DOHH2 (cell line): ENCODE data around the gene THRB.

Source experiments
- H3F3A ChIP-seq: fragments of 200-600 bp; sonication (generic), shearing (Covaris generic); 2 replicates; pipeline ENCODE4 v1.6.0; 2016; ENCODE audit warnings: antibody characterized with exemption, mild to moderate bottlenecking; ENCODE audit not compliant: control insufficient read depth, insufficient read depth
- H3K27ac ChIP-seq: fragments of 200-600 bp; sonication (generic); 2 replicates; pipeline ENCODE4 v1.5.1; 2014; ENCODE audit warnings: low read depth, mild to moderate bottlenecking, low read length, moderate library complexity
- H3K27me3 ChIP-seq: fragments of 200-600 bp; sonication (generic); 2 replicates; pipeline ENCODE4 v1.6.1; 2014; ENCODE audit warnings: mild to moderate bottlenecking, low read length, mixed read lengths; ENCODE audit not compliant: control insufficient read depth
- H3K36me3 ChIP-seq: fragments of 200-600 bp; sonication (generic); 2 replicates; pipeline ENCODE4 v1.6.1; 2014; ENCODE audit warnings: mild to moderate bottlenecking, low read length, moderate library complexity, mixed read lengths; ENCODE audit not compliant: control insufficient read depth
- H3K4me1 ChIP-seq: fragments of 200-600 bp; sonication (generic); 2 replicates; pipeline ENCODE4 v1.6.1; 2014; ENCODE audit warnings: mild to moderate bottlenecking, low read length, mixed read lengths; ENCODE audit not compliant: control insufficient read depth
- H3K4me2 ChIP-seq: fragments of 200-600 bp; sonication (generic); 2 replicates; pipeline ENCODE4 v1.6.0; 2014; ENCODE audit warnings: mild to moderate bottlenecking, low read length, moderate library complexity
- H3K4me3 ChIP-seq: fragments of 200-600 bp; sonication (generic); 2 replicates; pipeline ENCODE4 v1.5.1; 2014; ENCODE audit warnings: mild to moderate bottlenecking, low read length, mixed read lengths
- H3K79me2 ChIP-seq: fragments of 200-600 bp; sonication (generic); 2 replicates; pipeline ENCODE4 v1.6.1; 2014; ENCODE audit warnings: mild to moderate bottlenecking, low read length, mixed read lengths; ENCODE audit not compliant: control insufficient read depth
- H3K9me2 ChIP-seq: fragments of 200-600 bp; sonication (generic); replicated peaks from 2 replicates; pipeline ENCODE4 v1.6.1; 2014; ENCODE audit warnings: mild to moderate bottlenecking, low read length, mixed read lengths; ENCODE audit not compliant: control insufficient read depth
- H3K9me3 ChIP-seq: fragments of 200-600 bp; sonication (generic); 2 replicates; pipeline ENCODE4 v1.6.1; 2014; ENCODE audit warnings: antibody characterized with exemption, low read length, mixed read lengths; ENCODE audit not compliant: control insufficient read depth, insufficient read depth
- H4K20me1 ChIP-seq: fragments of 200-600 bp; sonication (generic); 2 replicates; pipeline ENCODE4 v1.6.0; 2014; ENCODE audit warnings: low read depth, mild to moderate bottlenecking, antibody characterized with exemption, low read length, moderate library complexity; ENCODE audit not compliant: control insufficient read depth, insufficient read depth
- EZH2phosphoT487 ChIP-seq: fragments of 200-600 bp; sonication (generic); IDR thresholded peaks from 2 replicates; pipeline ENCODE4 v1.6.1; 2017; ENCODE audit warnings: borderline replicate concordance, mild to moderate bottlenecking, antibody characterized with exemption, low read length, moderate library complexity, mixed read lengths
- TF ChIP-seq, protein P1 (sequence below): fragments of 200-600 bp; sonication (generic); IDR thresholded peaks from one replicate; pipeline ENCODE4 v1.5.1; 2014; ENCODE audit warnings: antibody characterized with exemption, mild to moderate bottlenecking, low read depth, low read length; ENCODE audit not compliant: poor library complexity, severe bottlenecking

The THRB gene

DNA sequence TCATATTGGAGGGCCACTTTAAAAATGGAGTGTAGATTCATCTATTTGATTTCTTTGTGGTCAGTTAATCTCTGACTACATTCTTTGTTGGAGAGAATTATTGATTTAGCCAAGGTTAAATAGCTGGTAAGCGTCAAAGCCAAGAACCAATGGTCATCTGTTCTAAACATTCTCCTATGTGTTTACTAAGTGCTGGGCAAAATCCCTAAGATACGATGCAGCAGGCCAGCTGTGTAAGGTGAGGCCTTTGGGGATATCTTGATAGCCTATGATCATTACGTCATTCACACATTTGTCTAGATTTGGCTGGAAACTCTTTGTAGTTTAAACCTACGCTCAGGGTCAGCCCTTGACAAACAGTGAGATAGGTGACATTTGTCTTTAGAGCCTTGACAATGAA lies 313.4 kb downstream of the THRB start:
- Histone ChIP-seq H3K4me2 (no peak overlapping the region), H3K4me1 (no peaks in the 10 kb centered on the region), H3K27ac (no peak overlapping the region), H3K27me3 (no peaks in the 10 kb centered on the region), H3K36me3 (no peaks in the 10 kb centered on the region), H3K9me2 (no peaks in the 10 kb centered on the region), H3K9me3 (no peaks in the 10 kb centered on the region), H3K4me3 (no peak overlapping the region), H4K20me1 (no peaks in the 10 kb centered on the region), H3F3A (no peaks in the 10 kb centered on the region), H3K79me2 (no peaks in the 10 kb centered on the region)
- TF ChIP-seq EZH2phosphoT487, result no peak
- TF ChIP-seq, protein P1, sequence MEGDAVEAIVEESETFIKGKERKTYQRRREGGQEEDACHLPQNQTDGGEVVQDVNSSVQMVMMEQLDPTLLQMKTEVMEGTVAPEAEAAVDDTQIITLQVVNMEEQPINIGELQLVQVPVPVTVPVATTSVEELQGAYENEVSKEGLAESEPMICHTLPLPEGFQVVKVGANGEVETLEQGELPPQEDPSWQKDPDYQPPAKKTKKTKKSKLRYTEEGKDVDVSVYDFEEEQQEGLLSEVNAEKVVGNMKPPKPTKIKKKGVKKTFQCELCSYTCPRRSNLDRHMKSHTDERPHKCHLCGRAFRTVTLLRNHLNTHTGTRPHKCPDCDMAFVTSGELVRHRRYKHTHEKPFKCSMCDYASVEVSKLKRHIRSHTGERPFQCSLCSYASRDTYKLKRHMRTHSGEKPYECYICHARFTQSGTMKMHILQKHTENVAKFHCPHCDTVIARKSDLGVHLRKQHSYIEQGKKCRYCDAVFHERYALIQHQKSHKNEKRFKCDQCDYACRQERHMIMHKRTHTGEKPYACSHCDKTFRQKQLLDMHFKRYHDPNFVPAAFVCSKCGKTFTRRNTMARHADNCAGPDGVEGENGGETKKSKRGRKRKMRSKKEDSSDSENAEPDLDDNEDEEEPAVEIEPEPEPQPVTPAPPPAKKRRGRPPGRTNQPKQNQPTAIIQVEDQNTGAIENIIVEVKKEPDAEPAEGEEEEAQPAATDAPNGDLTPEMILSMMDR, result no peak

DNA sequence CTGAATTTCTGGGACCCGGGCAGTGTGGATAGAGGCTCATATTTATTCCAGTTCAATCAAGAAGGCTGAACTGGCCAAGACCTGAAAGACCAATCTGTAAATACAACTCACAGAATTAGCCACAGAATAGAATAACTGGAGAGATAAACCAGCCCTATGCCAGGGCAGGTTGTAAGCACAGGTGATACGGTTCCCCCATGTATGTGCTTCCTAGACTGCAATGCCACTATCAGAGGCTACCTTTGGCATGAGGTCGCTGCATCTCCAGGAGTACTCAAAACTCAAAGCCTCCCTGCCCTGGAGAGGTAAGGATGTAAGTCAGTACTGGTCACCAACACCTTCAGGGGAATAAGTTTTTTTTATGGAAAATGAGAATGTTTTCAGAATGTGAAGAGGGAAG lies 314.0 kb downstream of the THRB start:
- no peak overlapping the region for H3K4me2 ChIP-seq
- H4K20me1 ChIP-seq, result no peaks in the 10 kb centered on the region
- no peaks in the 10 kb centered on the region for H3K79me2 ChIP-seq
- no peaks in the 10 kb centered on the region for H3K27me3 ChIP-seq
- TF ChIP-seq, protein P1, result no peak
- no peak for TF ChIP-seq EZH2phosphoT487
- no peaks in the 10 kb centered on the region for H3K36me3 ChIP-seq
- H3K4me1 ChIP-seq, result no peaks in the 10 kb centered on the region
- no peak overlapping the region for H3K4me3 ChIP-seq
- H3K9me3 ChIP-seq, result no peaks in the 10 kb centered on the region
- H3F3A ChIP-seq, result no peaks in the 10 kb centered on the region
- no peaks in the 10 kb centered on the region for H3K9me2 ChIP-seq
- H3K27ac ChIP-seq, result no peak overlapping the region

DNA sequence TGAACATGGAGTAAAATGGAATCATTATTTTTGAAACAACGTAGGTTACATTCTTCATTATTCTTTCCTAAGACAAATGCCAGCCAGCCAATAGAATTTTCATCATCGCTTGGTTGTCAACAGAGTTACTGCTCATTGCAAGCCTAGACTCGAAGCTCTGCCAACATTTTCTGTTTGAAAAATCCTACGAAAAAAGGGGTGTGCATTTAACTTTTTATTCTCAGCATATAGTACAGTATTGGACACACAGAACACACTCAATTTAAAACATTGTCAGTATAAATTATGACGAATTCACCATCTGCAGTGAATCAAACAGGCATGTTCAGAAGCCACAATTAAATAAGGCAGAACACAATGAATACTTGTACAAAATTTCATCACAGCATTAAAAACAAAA lies 317.4 kb downstream of the THRB start:
- no peak for TF ChIP-seq EZH2phosphoT487
- TF ChIP-seq, protein P1, result no peak
- Histone ChIP-seq H3K9me2 (no peaks in the 10 kb centered on the region), H3F3A (no peaks in the 10 kb centered on the region)

DNA sequence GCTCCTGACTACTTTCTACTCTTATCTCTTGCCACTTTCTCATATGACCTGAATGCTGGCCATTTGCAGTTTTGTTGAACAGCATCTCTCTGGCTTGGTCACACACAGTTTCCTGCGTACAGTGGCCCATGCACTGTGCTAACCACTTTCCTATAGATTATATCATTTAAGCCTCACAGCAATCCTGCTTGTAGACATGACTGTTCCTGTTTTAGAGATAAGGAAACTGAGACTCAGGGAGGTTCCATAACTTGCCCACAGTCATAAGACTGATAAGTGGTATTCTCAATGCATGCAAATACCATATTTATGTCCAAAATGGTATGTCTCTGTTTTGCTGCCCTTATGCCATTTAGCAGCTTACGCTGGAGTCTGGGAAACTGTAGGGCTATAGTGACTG lies 320.0 kb downstream of the THRB start:
- Histone ChIP-seq H4K20me1 (no peaks in the 10 kb centered on the region), H3K9me3 (no peaks in the 10 kb centered on the region), H3K4me2 (no peak overlapping the region), H3K4me1 (no peaks in the 10 kb centered on the region), H3K9me2 (no peaks in the 10 kb centered on the region), H3K27me3 (no peaks in the 10 kb centered on the region), H3K27ac (no peak overlapping the region), H3K79me2 (no peaks in the 10 kb centered on the region), H3F3A (no peaks in the 10 kb centered on the region), H3K36me3 (no peaks in the 10 kb centered on the region), H3K4me3 (no peak overlapping the region)
- TF ChIP-seq, protein P1, result no peak
- no peak for TF ChIP-seq EZH2phosphoT487

More for the DNA sequence above, 317.4 kb downstream of the THRB start:
- Histone ChIP-seq H3K27ac (no peak overlapping the region), H3K36me3 (no peaks in the 10 kb centered on the region), H3K27me3 (no peaks in the 10 kb centered on the region), H4K20me1 (no peaks in the 10 kb centered on the region), H3K4me1 (no peaks in the 10 kb centered on the region), H3K4me3 (no peak overlapping the region), H3K9me3 (no peaks in the 10 kb centered on the region), H3K79me2 (no peaks in the 10 kb centered on the region), H3K4me2 (no peak overlapping the region)
